HG03066 (cell line): ENCODE measurements around the gene KIAA0586.
"Not testable (repeated sequence)": the region's sequence is repeated elsewhere in the genome, so short reads cannot be mapped to it uniquely, and the experiment has no call there.

Source experiments
- ATAC-seq: cut with Tn5 transposase; IDR thresholded peaks from one replicate; pipeline ENCODE4 v1.9.1; 2021; ENCODE audit warnings: low read depth; ENCODE audit not compliant: unreplicated experiment

The KIAA0586 gene

DNA sequence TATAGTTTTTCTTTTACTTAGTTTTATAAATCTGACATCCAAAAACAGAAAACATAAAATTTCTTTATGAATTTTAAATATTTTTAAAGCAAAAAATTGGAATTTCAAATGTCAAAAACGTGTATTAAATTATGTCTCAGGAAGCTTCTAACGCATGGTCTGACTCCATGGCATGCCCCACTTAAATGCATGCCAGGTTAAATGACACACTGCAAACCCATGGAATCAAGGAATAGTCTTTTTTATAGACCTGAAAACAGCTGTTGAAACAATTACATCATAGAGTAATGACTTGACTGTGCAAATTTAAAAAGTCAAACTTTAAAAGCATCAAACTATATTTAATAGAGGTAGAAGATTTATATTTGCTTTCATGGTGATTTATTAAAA lies 114.1 kb downstream of the KIAA0586 start:
- no peak for ATAC-seq

DNA sequence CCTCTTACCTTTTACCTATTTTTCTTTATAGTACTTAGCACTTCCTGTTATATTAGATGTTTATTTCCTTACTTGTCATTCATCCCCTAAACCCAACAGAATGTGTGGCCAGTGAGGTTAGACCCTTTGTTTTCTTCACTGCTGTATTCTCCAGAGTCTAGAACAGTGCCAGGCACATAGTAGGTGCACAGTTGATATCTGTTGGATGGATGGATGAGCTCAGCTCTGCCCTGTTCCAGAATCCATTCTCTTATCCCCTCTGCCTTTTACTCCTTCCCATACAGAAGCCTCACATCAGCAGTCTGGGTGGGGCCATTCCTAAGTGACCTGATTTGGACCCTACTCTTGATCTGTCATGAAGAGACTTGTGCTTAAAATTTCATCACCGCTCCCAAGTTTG lies 115.7 kb downstream of the KIAA0586 start:
- no peak for ATAC-seq

DNA sequence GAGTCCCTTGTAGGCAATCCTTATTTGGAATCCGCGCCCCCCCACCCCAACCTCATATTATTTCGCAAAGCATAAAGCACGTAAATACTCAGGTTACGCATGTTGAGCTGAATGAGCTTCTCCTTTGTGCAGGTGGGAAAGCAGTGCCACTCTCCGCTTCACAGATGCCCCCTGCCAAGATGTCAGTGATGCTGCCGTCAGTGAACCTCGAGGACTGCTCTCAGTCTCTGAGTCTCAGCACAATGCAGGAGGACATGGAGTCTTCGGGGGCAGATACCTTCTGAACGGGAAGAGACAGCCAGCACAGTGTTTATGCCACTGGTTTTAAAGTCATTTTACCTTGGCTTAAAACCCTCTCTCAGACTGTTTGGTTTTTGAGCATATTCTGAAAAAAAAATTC lies 120.1 kb downstream of the KIAA0586 start:
- no peak for ATAC-seq

DNA sequence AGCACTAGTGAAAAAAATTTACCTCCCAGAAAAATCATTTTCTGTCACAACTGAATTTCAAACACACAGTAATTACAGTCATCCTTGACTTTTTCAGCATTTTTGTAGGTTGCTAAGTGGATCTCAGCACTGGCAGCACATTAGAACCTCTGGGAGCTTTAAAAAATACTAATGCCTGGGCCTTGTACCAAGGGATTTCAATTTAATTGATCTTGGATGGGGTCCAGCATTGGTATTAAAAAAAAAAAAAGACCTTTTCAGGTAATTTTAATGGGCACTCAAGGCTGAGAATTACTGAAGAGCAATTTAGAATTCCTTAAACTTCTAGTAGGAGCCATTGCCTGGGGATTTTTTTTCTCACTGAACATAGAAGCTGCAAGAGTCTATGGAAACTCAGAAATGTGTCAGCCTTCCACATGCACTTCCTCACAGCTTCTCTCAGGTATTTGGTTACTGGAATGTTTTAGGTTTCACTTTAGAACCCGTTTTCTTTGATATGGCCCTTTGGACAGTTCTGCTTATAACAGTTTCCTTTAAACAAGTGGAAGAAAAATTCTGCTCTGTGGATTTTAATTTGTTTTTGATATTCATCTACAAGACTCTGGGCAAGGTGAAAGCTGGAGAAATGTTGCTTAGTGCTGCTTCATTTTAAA lies 121.7 kb downstream of the KIAA0586 start:
- no peak for ATAC-seq

DNA sequence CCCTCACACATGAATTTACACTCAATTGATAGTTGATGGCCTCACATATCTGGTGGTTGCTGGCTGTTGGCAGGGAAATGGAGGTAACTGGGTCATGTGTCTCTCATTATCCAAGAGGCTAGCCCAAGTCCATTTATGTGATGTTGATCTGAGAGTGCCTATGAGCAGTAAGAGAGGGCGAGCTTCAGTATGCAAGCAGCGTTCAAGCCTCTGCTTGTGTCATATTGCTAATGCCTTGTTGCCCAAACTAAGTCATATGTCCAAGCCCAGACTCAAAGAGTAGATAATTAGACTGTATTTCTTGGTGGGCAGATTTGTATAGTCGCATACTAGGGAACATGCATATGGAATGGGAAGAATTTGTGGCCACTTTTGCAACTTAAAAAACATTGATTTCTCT lies 126.4 kb downstream of the KIAA0586 start:
- no peak for ATAC-seq

DNA sequence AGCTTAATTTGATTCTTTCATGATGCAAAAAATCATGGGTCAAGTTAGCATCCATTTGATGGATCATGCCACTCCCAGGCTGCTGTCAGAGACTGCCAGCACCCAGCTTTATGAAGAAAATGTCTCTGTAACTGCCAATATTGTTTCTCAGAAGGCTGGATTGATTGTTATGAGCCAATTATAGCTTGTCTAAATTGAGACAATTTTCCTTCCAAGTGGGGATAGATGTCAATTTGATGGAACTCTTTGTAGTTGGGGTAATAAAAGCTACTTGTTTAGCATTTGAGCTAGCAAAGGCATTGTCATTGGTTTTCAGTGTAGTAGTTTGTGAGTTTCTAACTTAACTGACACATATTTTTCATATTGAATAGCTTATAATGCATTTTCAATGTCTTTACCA lies 128.1 kb downstream of the KIAA0586 start:
- no peak for ATAC-seq

DNA sequence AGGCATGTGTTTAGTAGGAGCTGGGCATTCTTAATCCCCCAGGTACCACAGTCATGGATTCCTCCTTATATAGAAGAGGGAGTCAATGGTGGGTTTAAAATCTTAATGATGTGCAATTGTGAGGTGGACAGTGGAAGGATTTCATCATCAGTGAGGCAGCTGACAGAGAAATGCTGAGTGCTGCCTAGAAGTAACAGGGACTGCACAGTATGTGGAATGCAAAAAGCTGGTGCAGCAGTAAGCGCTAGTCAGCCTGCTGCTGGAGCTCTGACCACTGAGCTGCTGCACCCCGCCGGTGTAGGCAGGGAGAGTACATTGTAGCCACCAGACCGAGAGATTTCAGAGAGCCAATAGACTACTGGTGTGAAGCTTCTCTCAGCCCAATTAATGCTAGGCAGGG lies 129.7 kb downstream of the KIAA0586 start:
- ATAC-seq = no peak

DNA sequence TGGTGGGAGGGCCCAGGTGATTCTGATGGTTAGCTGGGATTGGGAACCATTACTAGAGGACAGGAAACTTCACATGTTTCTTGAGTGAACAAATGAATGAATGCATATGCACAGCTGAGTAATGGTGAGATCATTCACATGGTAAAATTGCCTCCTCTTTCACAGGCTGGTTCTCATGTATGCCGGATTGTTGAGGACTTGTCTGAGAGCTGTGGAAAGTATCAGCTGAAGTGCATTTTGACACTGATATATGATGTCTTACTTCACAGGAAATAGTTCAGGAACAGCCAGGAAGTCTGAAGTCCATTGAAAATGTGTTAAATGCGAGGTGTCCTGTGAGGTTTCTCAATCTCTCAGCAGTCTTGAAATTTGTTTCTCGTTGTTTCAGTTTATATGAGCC lies 132.7 kb downstream of the KIAA0586 start:
- ATAC-seq = no peak

DNA sequence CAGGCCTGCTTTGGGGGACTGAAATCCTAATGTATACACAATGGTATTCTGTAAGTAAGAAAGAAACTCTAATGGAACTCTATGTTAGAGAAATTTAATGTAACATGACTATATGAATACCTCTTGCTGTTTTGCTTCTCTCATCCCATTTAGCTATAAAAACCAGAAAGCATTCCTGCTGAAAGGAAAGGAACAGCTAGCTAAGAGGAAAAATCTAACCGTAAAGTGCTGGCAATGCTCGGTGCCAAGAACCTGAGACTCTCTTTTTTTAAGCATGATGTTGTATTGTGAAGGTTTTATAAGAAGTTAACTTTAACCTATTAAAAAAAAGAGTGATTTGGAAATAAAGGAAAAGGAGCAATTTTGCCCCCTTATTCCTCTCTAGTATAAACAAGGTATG lies 134.6 kb downstream of the KIAA0586 start:
- no peak for ATAC-seq

DNA sequence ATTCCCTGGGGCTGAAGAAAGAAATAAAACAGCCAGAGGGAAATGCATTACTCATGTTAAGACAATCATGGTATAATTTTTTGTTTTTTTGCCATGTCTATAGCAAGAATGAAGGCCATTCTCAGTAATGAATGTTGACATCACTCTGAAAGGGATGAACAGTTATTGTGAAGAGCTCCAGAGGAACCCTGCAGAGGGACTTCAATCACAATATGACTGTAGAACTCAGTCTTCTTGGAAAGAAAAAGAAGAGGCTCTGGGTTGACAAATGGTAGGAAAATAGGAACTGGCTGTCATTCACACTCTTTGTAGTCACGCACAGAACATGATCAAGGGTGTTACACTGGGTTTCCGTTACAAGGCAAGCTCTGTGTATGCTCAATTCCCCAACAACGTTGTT lies 136.5 kb downstream of the KIAA0586 start:
- ATAC-seq = no peak

DNA sequence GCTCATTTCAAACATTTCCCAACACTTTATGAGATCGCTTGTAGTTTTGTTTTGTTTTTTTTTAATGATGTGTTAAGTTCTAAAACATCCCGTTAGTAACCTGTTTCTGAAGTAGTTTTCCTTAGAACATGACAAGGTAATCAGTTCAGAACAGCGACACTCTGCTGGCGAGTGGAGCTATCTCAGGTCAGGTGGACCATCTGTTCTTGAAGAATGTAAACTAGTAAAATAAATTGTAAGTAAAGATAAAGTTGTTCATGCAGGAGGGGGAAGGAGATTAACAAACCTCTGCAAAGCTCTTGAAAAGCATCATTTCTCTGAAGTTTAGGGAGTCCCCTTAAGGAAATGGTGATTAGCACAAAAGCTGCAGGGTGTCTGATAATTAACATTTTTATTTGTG lies 138.3 kb downstream of the KIAA0586 start:
- no peak for ATAC-seq

DNA sequence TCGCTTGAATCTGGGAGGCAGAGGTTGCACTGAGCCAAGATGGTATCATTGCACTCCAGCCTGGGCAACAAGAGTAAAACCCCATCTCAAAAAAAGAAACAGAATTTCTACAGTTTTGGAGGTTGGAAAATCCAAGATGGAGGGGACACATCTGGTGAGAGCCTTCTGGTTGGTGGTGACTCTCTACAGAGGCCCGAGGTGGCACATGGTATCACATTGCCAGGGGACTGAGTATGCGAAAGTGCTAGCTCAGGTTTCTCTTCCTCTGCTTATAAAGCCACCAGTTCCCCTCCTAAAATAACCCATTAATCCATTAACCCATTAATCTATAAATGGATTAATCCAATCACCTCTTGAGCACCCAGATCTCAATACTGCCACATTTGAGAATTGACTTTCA lies 139.5 kb downstream of the KIAA0586 start:
- no peak for ATAC-seq

DNA sequence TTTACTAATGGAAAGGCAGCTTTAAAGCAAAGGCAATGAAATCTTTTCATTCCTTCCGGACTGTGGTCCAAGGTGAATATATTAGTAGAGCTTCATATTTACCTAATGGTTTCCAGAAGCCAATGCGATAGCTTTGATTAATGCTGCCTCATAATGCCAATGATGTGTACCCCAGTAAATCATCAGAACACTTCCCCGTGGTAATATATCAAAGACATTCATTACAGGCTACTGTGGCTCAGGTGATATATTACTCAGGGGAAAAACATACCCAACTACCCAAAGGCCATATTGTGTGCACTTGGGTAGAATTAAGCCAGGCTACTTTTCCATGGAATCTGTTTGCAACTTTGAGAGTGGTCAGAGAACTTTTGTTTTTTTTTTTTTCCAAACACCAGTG lies 140.8 kb downstream of the KIAA0586 start:
- ATAC-seq = no peak

DNA sequence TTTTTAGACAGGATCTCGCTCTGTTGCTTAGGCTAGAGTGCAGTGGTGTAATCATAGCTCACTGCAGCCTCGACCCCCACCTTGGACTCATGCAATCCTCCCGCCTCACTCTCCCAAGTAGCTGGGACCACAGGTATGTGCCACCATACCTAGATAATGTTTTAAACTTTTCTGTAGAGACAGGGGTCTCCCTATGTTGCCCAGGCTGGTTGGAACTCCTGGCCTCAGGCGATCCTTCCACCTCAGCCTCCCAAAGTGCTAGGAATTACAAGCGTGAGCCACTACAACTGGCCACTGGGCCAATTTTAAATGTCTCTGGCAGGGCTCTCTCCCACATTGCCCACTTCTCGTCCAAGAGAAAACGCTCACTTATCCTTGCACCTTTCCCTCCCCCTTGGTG lies 143.7 kb downstream of the KIAA0586 start:
- no peak for ATAC-seq

DNA sequence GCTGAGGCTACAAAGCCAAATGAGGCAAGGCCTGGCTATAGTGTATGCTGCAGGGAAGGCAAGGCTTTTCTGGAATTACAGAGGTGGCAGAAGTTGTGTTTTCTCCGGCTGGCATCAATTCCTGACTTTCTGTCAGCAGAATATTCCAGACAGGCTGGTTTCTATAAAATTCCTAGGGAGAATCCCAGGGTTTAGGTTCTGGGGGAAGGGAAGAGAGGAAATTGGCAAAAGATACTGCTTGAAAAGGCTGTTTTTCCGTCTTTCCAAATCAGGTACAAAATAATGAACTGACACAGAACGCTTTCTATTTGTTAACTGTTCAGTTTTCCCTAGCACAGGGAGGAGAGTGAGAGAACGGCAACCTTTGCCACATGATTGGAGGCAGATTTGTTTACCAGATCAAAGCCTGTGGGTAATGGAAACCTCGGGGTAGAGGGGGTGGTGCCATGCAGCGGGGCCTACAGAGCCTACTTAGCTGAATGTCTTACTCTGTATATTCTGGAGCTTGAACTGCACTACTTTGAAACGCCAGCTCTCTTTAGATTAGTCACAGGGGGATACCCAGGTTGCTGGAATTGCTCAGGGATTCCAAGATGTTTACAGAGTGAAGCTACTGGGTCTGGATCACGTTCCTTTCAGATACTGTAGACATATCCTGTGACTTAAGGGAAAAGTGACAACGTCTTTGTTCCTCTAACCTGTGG lies 144.4 kb downstream of the KIAA0586 start:
- no peak for ATAC-seq

DNA sequence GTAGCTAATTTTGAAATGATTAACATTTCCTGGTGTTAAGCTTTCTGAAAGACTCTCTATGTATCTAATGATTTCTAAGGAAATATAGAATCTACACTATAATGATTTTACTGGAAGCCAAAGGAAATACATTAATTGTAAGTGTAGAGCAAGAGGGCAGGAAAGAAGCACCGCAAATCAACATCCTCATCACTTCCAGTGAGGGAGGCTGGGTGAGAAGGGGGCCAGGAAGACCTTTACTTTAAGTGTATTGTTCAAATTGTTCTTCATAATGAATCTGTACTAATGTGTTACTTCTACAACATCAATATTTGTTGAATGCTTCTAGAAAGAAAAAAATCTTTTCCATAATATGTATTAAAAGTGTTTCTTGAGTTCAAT lies 144.9 kb downstream of the KIAA0586 start:
- no peak for ATAC-seq

DNA sequence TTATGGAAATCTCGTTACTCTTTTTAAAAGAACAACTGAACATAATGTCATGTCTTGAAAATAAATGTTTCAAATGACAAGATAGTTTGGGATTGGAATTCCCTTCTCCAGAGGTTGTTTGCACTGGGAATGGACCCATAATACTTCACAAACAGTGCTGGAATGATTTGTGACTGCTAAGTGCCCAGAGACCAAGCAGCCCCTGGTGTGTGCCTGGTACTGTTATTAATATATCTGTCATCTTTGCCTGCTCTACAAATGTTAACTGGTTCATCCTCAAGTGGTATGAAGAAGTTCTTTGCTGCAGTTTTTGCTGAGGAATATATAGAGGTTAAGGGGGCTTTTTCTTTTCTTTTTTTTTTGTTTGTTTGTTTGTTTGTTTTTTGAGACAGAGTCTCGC lies 145.3 kb downstream of the KIAA0586 start:
- no peak for ATAC-seq

DNA sequence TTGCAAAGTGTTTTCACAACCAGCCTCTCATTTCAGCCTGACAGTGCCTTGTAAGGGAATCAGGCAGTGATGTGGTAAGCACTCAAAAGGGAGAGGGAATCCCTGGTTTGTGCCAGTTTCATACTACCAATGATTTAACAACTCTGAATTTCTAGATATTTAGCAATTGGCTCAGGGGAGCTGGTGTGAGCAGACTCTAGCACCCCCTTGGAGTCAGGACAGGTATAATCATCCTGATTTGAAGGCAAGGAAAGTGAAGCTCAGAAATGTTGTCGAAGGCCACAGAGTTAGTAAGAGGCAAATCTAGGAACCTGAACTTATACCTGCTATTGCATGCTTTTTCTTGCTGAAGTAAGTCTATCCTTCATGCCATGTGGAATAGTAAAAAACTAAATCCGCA lies 147.1 kb downstream of the KIAA0586 start:
- no peak for ATAC-seq

DNA sequence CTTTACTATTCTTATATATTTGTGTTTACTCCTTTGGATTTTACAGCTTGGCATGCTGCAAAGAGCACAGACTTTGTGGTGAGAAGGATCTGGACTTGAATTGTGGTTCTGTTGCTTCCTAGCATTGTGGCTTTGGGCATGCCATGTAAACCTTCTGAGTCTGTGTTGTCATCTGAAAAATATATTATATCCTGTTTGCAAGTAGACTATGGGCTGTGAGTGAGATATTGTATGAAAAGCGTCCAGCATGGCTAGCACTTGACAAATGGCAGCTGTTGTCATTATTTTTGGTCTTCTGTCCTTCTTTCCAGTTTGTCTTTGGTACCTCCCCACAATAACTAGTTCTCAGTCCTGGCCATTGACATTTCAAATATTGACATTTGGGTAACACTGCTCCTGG lies 148.4 kb downstream of the KIAA0586 start:
- no peak for ATAC-seq

DNA sequence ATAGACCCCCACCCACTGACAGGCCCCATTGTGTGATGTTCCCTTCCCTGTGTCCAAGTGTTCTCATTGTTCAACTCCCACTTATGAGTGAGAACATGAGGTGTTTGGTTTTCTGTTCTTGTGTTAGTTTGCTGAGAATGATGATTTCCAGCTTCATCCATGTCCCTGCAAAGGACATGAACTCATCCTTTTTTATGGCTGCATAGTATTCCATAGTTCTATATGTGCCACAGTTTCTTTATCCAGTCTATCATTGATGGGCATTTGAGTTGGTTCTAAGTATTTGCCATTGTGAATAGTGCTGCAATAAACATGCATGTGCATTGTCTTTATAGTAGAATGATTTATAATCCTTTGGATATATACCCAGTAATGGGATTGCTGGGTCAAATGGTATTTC lies 152.5 kb downstream of the KIAA0586 start:
- not testable (repeated sequence) for ATAC-seq

DNA sequence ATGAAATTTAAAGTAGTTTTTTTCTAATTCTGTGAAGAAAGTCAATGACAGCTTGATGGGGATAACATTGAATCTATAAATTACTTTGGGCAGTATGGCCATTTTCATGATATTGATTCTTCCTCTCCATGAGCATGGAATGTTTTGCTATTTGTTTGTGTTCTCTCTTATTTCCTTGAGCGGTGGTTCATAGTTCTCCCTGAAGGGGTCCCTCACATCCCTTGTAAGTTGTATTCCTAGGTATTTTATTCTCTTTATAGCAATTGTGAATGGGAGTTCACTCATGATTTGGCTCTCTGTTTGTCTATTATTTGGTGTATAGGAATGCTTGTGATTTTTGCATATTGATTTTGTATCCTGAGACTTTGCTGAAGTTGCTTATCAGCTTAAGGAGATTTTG lies 153.9 kb downstream of the KIAA0586 start:
- not testable (repeated sequence) for ATAC-seq

DNA sequence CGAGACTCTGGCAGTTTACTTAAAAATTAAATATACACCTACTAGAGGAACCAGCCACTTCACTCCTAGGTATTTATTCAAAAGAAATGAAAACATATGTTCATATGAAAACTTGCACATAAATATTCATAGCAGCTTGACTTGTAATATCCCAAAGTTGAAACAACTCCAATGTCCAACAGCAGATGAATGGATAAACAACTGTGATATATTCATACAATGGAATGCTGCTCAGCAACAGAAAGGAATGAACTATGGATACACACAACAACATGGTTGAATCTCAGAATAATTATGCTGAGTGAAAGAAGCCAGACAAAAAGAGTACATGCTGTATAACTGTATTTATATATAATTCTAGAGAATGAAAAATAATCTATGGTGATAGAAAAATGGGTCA lies 156.9 kb downstream of the KIAA0586 start:
- ATAC-seq = no peak

DNA sequence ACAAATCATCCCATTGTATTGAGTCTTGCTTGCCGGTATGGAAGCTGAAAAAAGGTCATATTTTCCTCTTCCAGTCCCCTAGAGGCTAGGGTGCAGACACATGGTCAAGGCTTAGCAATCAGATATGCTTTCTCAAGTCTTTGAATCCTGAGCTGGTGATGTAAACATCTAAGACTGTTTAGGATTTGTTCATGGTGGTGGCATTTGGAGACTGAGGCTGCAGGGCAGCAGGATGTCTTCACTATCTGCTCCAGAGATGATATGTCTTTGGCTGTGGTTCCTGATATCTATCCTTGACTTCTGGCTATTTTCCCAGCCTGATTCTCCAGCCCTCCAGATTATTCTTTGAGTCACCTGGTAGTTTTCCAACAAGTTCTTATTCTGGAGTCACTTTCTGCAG lies 159.8 kb downstream of the KIAA0586 start:
- no peak for ATAC-seq
